Activated naive CD4-positive, alpha-beta T cell treated with anti-CD3 and anti-CD28 coated beads, Interleukin-2, amount 10 ng/mL, durations not matched to agents 7 days and 5 days (primary cell): ENCODE measurements around the gene AASDHPPT.

Experiments
- CTCF ChIA-PET: fragments of 350-600 bp; sonication (Branson Sonifier 250); formaldehyde crosslinking; loops from one replicate; lab custom pipeline; 2021; ENCODE audit warnings: antibody characterized with exemption; lab: Charles Lee
- DNase-seq: peaks from one replicate; pipeline ENCODE4 v3.0.0-alpha.2; 2020
- H3K27ac Mint-ChIP-seq: one replicate; pipeline ENCODE4 v1.8.0; 2021; ENCODE audit warnings: mild to moderate bottlenecking, moderate library complexity, mixed read lengths
- H3K27me3 Mint-ChIP-seq: one replicate; pipeline ENCODE4 v1.8.0; 2021; ENCODE audit warnings: mild to moderate bottlenecking, mixed read lengths
- H3K36me3 Mint-ChIP-seq: one replicate; pipeline ENCODE4 v1.8.0; 2021; ENCODE audit warnings: mixed read lengths
- H3K4me1 Mint-ChIP-seq: one replicate; pipeline ENCODE4 v1.8.0; 2021; ENCODE audit warnings: mixed read lengths
- H3K4me3 Mint-ChIP-seq: one replicate; pipeline ENCODE4 v1.8.0; 2021; ENCODE audit warnings: mild to moderate bottlenecking, moderate library complexity, mixed read lengths
- H3K9me3 Mint-ChIP-seq: one replicate; pipeline ENCODE4 v1.8.0; 2021; ENCODE audit warnings: mixed read lengths

Gene AASDHPPT

GRCh38 chr11:106101370-106101769, 23.9 kb downstream of the AASDHPPT start:
- CTCF ChIA-PET = interaction anchor here (0.5 to 1.2 kb wide), 2 partner anchors 14 to 1245 kb away, joined by 3 read pairs; no protein-coding TSS in a partner anchor
- no peaks in the 10 kb centered on the region for H3K9me3 Mint-ChIP-seq
- peaks cover 17% of the 10 kb centered on the region for H3K36me3 Mint-ChIP-seq
- no peaks in the 10 kb centered on the region for H3K4me1 Mint-ChIP-seq
- DNase-seq = no peak
- no peak overlapping the region for H3K27ac Mint-ChIP-seq
- no peaks in the 10 kb centered on the region for H3K27me3 Mint-ChIP-seq
- no peak overlapping the region for H3K4me3 Mint-ChIP-seq

GRCh38 chr11:106101819-106102218, 24.4 kb downstream of the AASDHPPT start:
- CTCF ChIA-PET = interaction anchor here (1.2 kb wide), 1 partner anchor 14 kb away, joined by 3 read pairs; no protein-coding TSS in a partner anchor
- Mint-ChIP-seq H3K27ac (no peak overlapping the region), H3K4me1 (no peaks in the 10 kb centered on the region), H3K36me3 (peaks cover 13% of the 10 kb centered on the region), H3K9me3 (no peaks in the 10 kb centered on the region), H3K27me3 (no peaks in the 10 kb centered on the region), H3K4me3 (no peak overlapping the region)
- no peak for DNase-seq

- Mint-ChIP-seq H3K4me1 (no peaks in the 10 kb centered on the region), H3K36me3 (no peaks in the 10 kb centered on the region), H3K4me3 (no peak overlapping the region), H3K9me3 (no peaks in the 10 kb centered on the region), H3K27ac (no peak overlapping the region), H3K27me3 (no peaks in the 10 kb centered on the region)
- CTCF ChIA-PET = interaction anchor here (1.2 kb wide), 1 partner anchor 15 kb away, joined by 3 read pairs; no protein-coding TSS in a partner anchor
- no peak for DNase-seq
Observed at GRCh38 chr11:106105986-106106385, 28.5 kb downstream of the AASDHPPT start.

- H3K27me3 Mint-ChIP-seq = no peaks in the 10 kb centered on the region
- H3K4me1 Mint-ChIP-seq = no peaks in the 10 kb centered on the region
- no peak overlapping the region for H3K4me3 Mint-ChIP-seq
- no peak overlapping the region for H3K27ac Mint-ChIP-seq
- no peak for DNase-seq
- H3K9me3 Mint-ChIP-seq = no peaks in the 10 kb centered on the region
- CTCF ChIA-PET = no interaction called here
- no peaks in the 10 kb centered on the region for H3K36me3 Mint-ChIP-seq
Observed at GRCh38 chr11:106121570-106122320, 44.3 kb downstream of the AASDHPPT start.

- H3K27me3 Mint-ChIP-seq = peaks cover 8% of the 10 kb centered on the region
- H3K27ac Mint-ChIP-seq = no peak overlapping the region
- CTCF ChIA-PET = no interaction called here
- H3K9me3 Mint-ChIP-seq = no peaks in the 10 kb centered on the region
- DNase-seq = no peak
- no peaks in the 10 kb centered on the region for H3K36me3 Mint-ChIP-seq
- H3K4me3 Mint-ChIP-seq = no peak overlapping the region
- H3K4me1 Mint-ChIP-seq = no peaks in the 10 kb centered on the region
Observed at GRCh38 chr11:106127604-106128003, 50.1 kb downstream of the AASDHPPT start.

GRCh38 chr11:106128740-106129139, 51.3 kb downstream of the AASDHPPT start:
- Mint-ChIP-seq H3K4me1 (no peaks in the 10 kb centered on the region), H3K27me3 (peaks cover 10% of the 10 kb centered on the region), H3K36me3 (no peaks in the 10 kb centered on the region), H3K27ac (no peak overlapping the region), H3K4me3 (no peak overlapping the region), H3K9me3 (no peaks in the 10 kb centered on the region)
- no peak for DNase-seq
- CTCF ChIA-PET = no interaction called here

GRCh38 chr11:106131998-106132397, 54.5 kb downstream of the AASDHPPT start:
- CTCF ChIA-PET = interaction anchor here (1.7 kb wide), 1 partner anchor 41 kb away, joined by 5 read pairs; no protein-coding TSS in a partner anchor
- Mint-ChIP-seq H3K27me3 (peaks cover 10% of the 10 kb centered on the region), H3K27ac (no peak overlapping the region)

GRCh38 chr11:106132582-106133354, 55.3 kb downstream of the AASDHPPT start:
- no peak overlapping the region for H3K27ac Mint-ChIP-seq
- H3K9me3 Mint-ChIP-seq = no peaks in the 10 kb centered on the region
- no peaks in the 10 kb centered on the region for H3K36me3 Mint-ChIP-seq
- DNase-seq = no peak
- H3K4me1 Mint-ChIP-seq = no peaks in the 10 kb centered on the region
- H3K4me3 Mint-ChIP-seq = no peak overlapping the region
- H3K27me3 Mint-ChIP-seq = peaks cover 10% of the 10 kb centered on the region
- CTCF ChIA-PET = interaction anchor here (1.0 to 1.7 kb wide), 2 partner anchors 41 to 44 kb away, joined by 3 to 5 read pairs; no protein-coding TSS in a partner anchor

More at GRCh38 chr11:106131998-106132397, 54.5 kb downstream of the AASDHPPT start:
- H3K36me3 Mint-ChIP-seq = no peaks in the 10 kb centered on the region
- no peak for DNase-seq
- no peak overlapping the region for H3K4me3 Mint-ChIP-seq
- no peaks in the 10 kb centered on the region for H3K9me3 Mint-ChIP-seq
- no peaks in the 10 kb centered on the region for H3K4me1 Mint-ChIP-seq

GRCh38 chr11:106133529-106133928, 56.1 kb downstream of the AASDHPPT start:
- Mint-ChIP-seq H3K4me1 (no peaks in the 10 kb centered on the region), H3K27ac (no peak overlapping the region), H3K27me3 (peaks cover 10% of the 10 kb centered on the region), H3K36me3 (no peaks in the 10 kb centered on the region), H3K9me3 (no peaks in the 10 kb centered on the region), H3K4me3 (no peak overlapping the region)
- CTCF ChIA-PET = interaction anchor here (1.0 kb wide), 1 partner anchor 45 kb away, joined by 3 read pairs; no protein-coding TSS in a partner anchor
- no peak for DNase-seq

- no peak for DNase-seq
- Mint-ChIP-seq H3K4me3 (no peak overlapping the region), H3K4me1 (no peaks in the 10 kb centered on the region), H3K9me3 (no peaks in the 10 kb centered on the region), H3K27ac (no peak overlapping the region), H3K36me3 (no peaks in the 10 kb centered on the region), H3K27me3 (peaks cover 8% of the 10 kb centered on the region)
- CTCF ChIA-PET = no interaction called here
Observed at GRCh38 chr11:106137061-106137460, 59.6 kb downstream of the AASDHPPT start.

GRCh38 chr11:106137758-106138157, 60.3 kb downstream of the AASDHPPT start:
- H3K27ac Mint-ChIP-seq = no peak overlapping the region
- CTCF ChIA-PET = no interaction called here
- H3K9me3 Mint-ChIP-seq = no peaks in the 10 kb centered on the region
- no peak overlapping the region for H3K4me3 Mint-ChIP-seq
- DNase-seq = no peak
- H3K4me1 Mint-ChIP-seq = no peaks in the 10 kb centered on the region
- H3K27me3 Mint-ChIP-seq = peaks cover 7% of the 10 kb centered on the region
- no peaks in the 10 kb centered on the region for H3K36me3 Mint-ChIP-seq
